ENCODE results near the gene PILRB.
"Not testable (repeated sequence)": the region's sequence is repeated elsewhere in the genome, so short reads cannot be mapped to it uniquely, and the experiment has no call there.

The PILRB gene

GRCh38 chr7:100378114-100378755, 20.3 kb downstream of the PILRB start:
- DNase-seq, result no peak

- DNase-seq, result no peak
These were observed 22.3 kb downstream of the PILRB start for GRCh38 chr7:100380196-100380595.

GRCh38 chr7:100381531-100382233, 23.8 kb downstream of the PILRB start:
- DNase-seq, result not testable (repeated sequence)

- DNase-seq, result not testable (repeated sequence)
These were observed 24.4 kb downstream of the PILRB start for GRCh38 chr7:100382234-100382853.

- no peak for DNase-seq
These were observed 26.8 kb downstream of the PILRB start for GRCh38 chr7:100384628-100385294.

GRCh38 chr7:100386940-100387339, 29.0 kb downstream of the PILRB start:
- DNase-seq, result no peak

- no peak for DNase-seq
These were observed 29.8 kb downstream of the PILRB start for GRCh38 chr7:100387695-100388094.

GRCh38 chr7:100389437-100390088, 31.6 kb downstream of the PILRB start:
- DNase-seq, result no peak

GRCh38 chr7:100390286-100391009, 32.5 kb downstream of the PILRB start:
- no peak for DNase-seq

- no peak for DNase-seq
These were observed 35.5 kb downstream of the PILRB start for GRCh38 chr7:100393233-100393905.

GRCh38 chr7:100394077-100394476, 36.2 kb downstream of the PILRB start:
- no peak for DNase-seq

- DNase-seq, result no peak
These were observed 38.6 kb downstream of the PILRB start for GRCh38 chr7:100396421-100396982.

- DNase-seq, result no peak
These were observed 39.6 kb downstream of the PILRB start for GRCh38 chr7:100397315-100398081.

GRCh38 chr7:100398239-100398638, 40.3 kb downstream of the PILRB start:
- DNase-seq, result no peak

- DNase-seq, result no peak
These were observed 42.1 kb downstream of the PILRB start for GRCh38 chr7:100400041-100400440.

GRCh38 chr7:100400656-100401055, 42.7 kb downstream of the PILRB start:
- peak; percentile 18 for DNase-seq

GRCh38 chr7:100401811-100402210, 43.9 kb downstream of the PILRB start:
- DNase-seq, result no peak

GRCh38 chr7:100402241-100402640, 44.3 kb downstream of the PILRB start:
- DNase-seq, result no peak

GRCh38 chr7:100406767-100407166, 48.9 kb downstream of the PILRB start:
- peak; percentile 24 for DNase-seq

All from fibroblast of skin of back (primary cell).